Activated CD8-positive, alpha-beta T cell treated with anti-CD3 and anti-CD28 coated beads for 36 hours (primary cell): ENCODE measurements around the gene KLF11. TPM values are rescaled to one million over a fixed set of nuclear protein-coding genes. Genes with fewer than 3 reads are reported as not detected.

ENCODE experiments used
- ATAC-seq: fragments of 200-7000 bp; cut with Tn5 transposase; one replicate; pipeline ENCODE4 v1.10.0; 2021; ENCODE audit warnings: mild to moderate bottlenecking, moderate library complexity
- CTCF ChIA-PET: fragments of 350-600 bp; sonication (Branson Sonifier 250); formaldehyde crosslinking; loops from one replicate; lab custom pipeline; 2021; ENCODE audit warnings: antibody characterized with exemption; lab: Charles Lee
- POLR2A ChIA-PET: fragments of 350-600 bp; sonication (Branson Sonifier 250); formaldehyde crosslinking; loops from one replicate; lab custom pipeline; 2021; ENCODE audit warnings: antibody characterized with exemption; lab: Charles Lee
- DNase-seq: peaks from one replicate; pipeline ENCODE4 v3.0.0-alpha.2; 2020
- H3K27ac Mint-ChIP-seq: one replicate; pipeline ENCODE4 v1.8.0; 2021; ENCODE audit warnings: mild to moderate bottlenecking, mixed read lengths
- H3K27me3 Mint-ChIP-seq: one replicate; pipeline ENCODE4 v1.8.0; 2021; ENCODE audit warnings: mixed read lengths
- H3K36me3 Mint-ChIP-seq: one replicate; pipeline ENCODE4 v1.8.0; 2021; ENCODE audit warnings: low read depth, mixed read lengths
- H3K4me1 Mint-ChIP-seq: one replicate; pipeline ENCODE4 v1.8.0; 2021; ENCODE audit warnings: low read depth, mixed read lengths
- H3K4me3 Mint-ChIP-seq: one replicate; pipeline ENCODE4 v1.8.0; 2021; ENCODE audit warnings: mild to moderate bottlenecking, moderate library complexity, mixed read lengths
- H3K9me3 Mint-ChIP-seq: one replicate; pipeline ENCODE4 v1.8.0; 2021; ENCODE audit warnings: mixed read lengths
- intact Hi-C: fragments of 100-400 bp; cut with micrococcal nuclease; formaldehyde crosslinking; loops from one replicate; pipeline ENCODE4 v1.10.0; 2022
- total RNA-seq, 2 experiments: library from RNA; stranded (reverse); gene quantifications; one replicate each; pipeline ENCODE4 v1.2.3, GENCODE V29; 2021
- TF ChIP-seq, protein P1 (sequence below): fragments of 200-600 bp; IDR thresholded peaks from one replicate; pipeline ENCODE4 v1.8.0; 2022; ENCODE audit warnings: antibody characterized with exemption, mild to moderate bottlenecking

The KLF11 gene
- total RNA-seq, 2 experiments from 2014 or later: 2.9 to 3.5 TPM

DNA sequence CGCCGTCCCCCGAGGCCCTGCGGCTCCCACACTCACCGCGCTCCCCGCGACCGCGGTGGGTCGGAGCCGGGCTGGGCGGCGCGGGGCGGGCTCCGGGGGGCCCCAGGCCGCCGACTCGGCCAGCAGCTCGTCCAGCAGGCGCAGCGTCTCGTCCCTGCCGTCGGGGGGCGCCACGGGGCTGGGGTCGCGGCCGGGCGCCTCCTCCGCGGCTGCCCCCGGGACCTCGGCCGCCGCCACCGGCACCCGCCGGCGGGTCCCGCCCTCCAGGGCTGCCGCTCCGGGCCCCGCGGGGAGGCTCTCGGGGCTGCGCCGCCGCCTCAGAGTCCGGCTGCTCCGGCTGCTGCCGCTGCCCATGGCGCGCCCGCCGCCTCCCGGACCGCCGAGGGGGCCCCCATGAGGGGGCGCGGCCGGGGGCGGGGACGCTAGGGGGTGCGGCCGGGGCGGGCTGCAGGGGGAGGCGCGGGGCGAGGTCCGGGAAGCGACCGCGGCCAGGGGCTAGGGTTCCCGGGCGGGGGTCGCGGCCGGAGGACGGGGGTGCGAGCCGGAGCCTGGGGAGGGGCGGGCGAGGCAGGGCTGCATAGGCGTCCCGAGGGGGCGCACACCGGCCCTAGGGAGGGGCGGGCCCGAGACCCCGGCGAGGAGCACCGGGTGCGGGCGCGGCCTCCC is 36.7 kb downstream of the KLF11 start, which contains the start of gene CYS1:
Gene CYS1 (minus strand): TSS at position 542 of the 666 bp plus-strand sequence. CDS start 188 bp downstream, at position 354.
- TF ChIP-seq, protein P1, sequence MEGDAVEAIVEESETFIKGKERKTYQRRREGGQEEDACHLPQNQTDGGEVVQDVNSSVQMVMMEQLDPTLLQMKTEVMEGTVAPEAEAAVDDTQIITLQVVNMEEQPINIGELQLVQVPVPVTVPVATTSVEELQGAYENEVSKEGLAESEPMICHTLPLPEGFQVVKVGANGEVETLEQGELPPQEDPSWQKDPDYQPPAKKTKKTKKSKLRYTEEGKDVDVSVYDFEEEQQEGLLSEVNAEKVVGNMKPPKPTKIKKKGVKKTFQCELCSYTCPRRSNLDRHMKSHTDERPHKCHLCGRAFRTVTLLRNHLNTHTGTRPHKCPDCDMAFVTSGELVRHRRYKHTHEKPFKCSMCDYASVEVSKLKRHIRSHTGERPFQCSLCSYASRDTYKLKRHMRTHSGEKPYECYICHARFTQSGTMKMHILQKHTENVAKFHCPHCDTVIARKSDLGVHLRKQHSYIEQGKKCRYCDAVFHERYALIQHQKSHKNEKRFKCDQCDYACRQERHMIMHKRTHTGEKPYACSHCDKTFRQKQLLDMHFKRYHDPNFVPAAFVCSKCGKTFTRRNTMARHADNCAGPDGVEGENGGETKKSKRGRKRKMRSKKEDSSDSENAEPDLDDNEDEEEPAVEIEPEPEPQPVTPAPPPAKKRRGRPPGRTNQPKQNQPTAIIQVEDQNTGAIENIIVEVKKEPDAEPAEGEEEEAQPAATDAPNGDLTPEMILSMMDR: no peak
- H3K36me3 Mint-ChIP-seq: no peaks in the 10 kb centered on the region
- peaks cover 26% of the 10 kb centered on the region for H3K4me1 Mint-ChIP-seq
- ChIA-PET CTCF (interaction anchor here (1.2 to 3.7 kb wide), 5 partner anchors 8 to 355 kb away, joined by 4 to 34 read pairs (median 8); no protein-coding TSS in a partner anchor), POLR2A (interaction anchor here (1.3 kb wide), 1 partner anchor 10 kb away, joined by 3 read pairs; no protein-coding TSS in a partner anchor)
- intact Hi-C loops: loop anchor here (5.0 kb wide), 1 partner anchor 42 kb away; the partner anchor contains the start of gene RRM2
- no peak within 1 kb of the TSS for H3K27ac Mint-ChIP-seq
- ATAC-seq: peak; percentile 55
- DNase-seq: peak; percentile 35
- no peaks in the 10 kb centered on the region for H3K9me3 Mint-ChIP-seq
- H3K4me3 Mint-ChIP-seq: peak within 1 kb of the TSS; percentile 66
- H3K27me3 Mint-ChIP-seq: peaks cover 69% of the 10 kb centered on the region

DNA sequence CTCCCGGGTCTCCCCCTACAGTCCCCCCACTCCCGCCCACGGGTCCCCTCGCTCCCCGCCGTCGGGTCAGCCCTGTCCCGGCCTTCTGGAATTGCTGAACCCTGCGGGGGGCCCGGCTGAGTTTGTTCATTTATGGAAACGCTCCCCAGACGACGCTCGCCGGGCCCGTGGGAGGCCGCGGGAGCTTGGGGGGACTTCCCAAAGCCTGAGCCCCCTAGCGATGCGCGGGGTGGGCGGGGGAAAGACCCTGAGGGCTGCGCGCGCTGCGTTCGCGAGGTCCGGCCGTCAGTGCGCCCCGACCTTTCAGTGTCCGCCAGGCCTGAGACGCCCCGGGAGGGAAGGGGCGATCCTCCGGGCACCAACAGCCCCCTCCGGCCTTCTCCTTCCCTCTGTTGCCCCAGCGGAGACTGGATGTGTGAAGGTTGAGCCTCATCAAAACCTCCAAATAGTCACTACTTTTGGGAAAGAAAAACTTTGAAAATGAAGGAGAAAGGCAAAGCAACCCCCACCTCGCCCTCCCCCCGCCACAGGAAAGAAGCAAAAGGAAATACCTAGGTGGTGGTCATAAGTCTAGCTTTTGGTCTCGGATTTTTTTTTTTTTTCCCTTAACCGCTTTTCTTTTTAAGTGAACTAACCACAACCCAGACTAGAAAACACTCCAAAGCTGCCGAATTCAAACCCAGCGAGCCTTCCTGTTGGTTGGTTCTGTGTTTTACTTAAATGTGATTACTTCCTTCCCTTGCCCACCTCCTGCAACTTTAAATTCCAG is 37.4 kb downstream of the KLF11 start:
- ChIA-PET CTCF (interaction anchor here (2.8 to 3.7 kb wide), 2 partner anchors 9 to 12 kb away, joined by 8 to 34 read pairs; no protein-coding TSS in a partner anchor), POLR2A (interaction anchor here (0.7 to 1.3 kb wide), 3 partner anchors 9 to 631 kb away, joined by 3 to 4 read pairs (median 3); no protein-coding TSS in a partner anchor)
- peak; percentile 46 for DNase-seq
- Mint-ChIP-seq H3K4me3 (peak overlapping the region; percentile 60), H3K27me3 (peaks cover 69% of the 10 kb centered on the region), H3K4me1 (peaks cover 26% of the 10 kb centered on the region), H3K36me3 (no peaks in the 10 kb centered on the region), H3K9me3 (no peaks in the 10 kb centered on the region), H3K27ac (no peak overlapping the region)
- intact Hi-C loops: loop anchor here (5.0 kb wide), 1 partner anchor 42 kb away; the partner anchor contains the start of gene RRM2
- ATAC-seq: peak; percentile 52
- TF ChIP-seq, protein P1: no peak

DNA sequence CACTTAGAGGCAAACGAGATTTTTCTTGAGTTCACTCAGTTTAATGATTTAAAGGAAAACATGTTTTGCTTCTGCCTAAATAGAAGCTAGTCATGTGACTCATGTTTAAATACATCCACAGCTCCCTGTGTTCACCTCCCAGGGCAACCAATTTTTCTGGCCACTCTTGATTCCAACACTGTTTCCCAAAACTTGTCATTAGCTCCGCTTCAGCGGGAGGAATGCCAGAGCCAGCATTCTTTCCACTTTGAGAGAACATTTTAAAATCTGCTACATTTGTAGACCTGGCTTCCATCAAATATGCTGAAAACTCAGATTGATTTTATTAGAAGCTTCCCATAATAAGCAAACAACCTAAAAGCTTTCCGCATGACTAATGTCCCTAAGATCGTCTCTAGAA is 39.7 kb downstream of the KLF11 start:
- Mint-ChIP-seq H3K4me3 (no peak overlapping the region), H3K36me3 (no peaks in the 10 kb centered on the region), H3K27me3 (peaks cover 64% of the 10 kb centered on the region), H3K9me3 (no peaks in the 10 kb centered on the region), H3K27ac (no peak overlapping the region), H3K4me1 (peaks cover 23% of the 10 kb centered on the region)
- CTCF ChIA-PET: interaction anchor here (0.7 to 3.7 kb wide), 9 partner anchors 8 to 352 kb away, joined by 3 to 34 read pairs (median 4); no protein-coding TSS in a partner anchor
- POLR2A ChIA-PET: interaction anchor here (0.6 to 1.4 kb wide), 6 partner anchors 11 to 717 kb away, joined by 3 to 4 read pairs (median 3); no protein-coding TSS in a partner anchor
- ATAC-seq (no peak), DNase-seq (no peak)
- TF ChIP-seq, protein P1: no peak
- intact Hi-C loops: loop anchor here (5.0 kb wide), 1 partner anchor 39 kb away; the partner anchor contains the start of gene RRM2

DNA sequence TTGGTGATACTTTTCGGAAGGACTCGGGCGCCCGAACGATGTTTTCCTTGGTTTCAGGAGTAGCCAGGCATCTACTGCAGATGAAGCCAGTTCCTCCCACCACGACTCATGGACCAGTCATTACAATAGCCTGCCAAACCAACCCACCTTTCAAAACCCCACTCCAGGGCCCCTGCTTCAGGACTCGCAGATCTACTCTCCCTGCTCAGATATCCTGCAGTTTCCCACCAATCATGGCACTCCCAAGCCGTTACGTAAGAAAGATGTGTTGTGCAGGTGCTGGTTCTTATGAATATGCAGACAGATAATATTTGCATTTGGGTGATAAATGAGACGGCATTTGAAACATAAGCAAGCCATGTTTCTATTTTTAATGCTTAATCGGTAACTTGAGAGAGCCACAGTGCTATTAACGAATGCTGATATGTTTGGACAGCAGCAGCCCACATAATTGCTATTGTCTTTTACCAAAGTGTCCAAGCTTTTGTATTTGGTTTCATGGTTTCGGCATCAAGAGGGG is 40.4 kb downstream of the KLF11 start:
- Mint-ChIP-seq H3K27me3 (peaks cover 57% of the 10 kb centered on the region), H3K9me3 (no peaks in the 10 kb centered on the region), H3K27ac (no peak overlapping the region), H3K4me1 (peaks cover 23% of the 10 kb centered on the region), H3K36me3 (no peaks in the 10 kb centered on the region), H3K4me3 (no peak overlapping the region)
- intact Hi-C loops: loop anchor here (5.0 kb wide), 1 partner anchor 39 kb away; the partner anchor contains the start of gene RRM2
- ATAC-seq (no peak), DNase-seq (peak; percentile 34)
- CTCF ChIA-PET: interaction anchor here (0.9 to 4.6 kb wide), 8 partner anchors 9 to 351 kb away, joined by 3 to 34 read pairs (median 10); no protein-coding TSS in a partner anchor
- TF ChIP-seq, protein P1: no peak
- POLR2A ChIA-PET: interaction anchor here (0.6 to 1.4 kb wide), 3 partner anchors 16 to 49 kb away, joined by 3 to 4 read pairs (median 3); no protein-coding TSS in a partner anchor
